Measurements from ENCODE around the gene EMILIN2.
"Not testable (repeated sequence)": the region's sequence is repeated elsewhere in the genome, so short reads cannot be mapped to it uniquely, and the experiment has no call there.

The EMILIN2 gene

DNA sequence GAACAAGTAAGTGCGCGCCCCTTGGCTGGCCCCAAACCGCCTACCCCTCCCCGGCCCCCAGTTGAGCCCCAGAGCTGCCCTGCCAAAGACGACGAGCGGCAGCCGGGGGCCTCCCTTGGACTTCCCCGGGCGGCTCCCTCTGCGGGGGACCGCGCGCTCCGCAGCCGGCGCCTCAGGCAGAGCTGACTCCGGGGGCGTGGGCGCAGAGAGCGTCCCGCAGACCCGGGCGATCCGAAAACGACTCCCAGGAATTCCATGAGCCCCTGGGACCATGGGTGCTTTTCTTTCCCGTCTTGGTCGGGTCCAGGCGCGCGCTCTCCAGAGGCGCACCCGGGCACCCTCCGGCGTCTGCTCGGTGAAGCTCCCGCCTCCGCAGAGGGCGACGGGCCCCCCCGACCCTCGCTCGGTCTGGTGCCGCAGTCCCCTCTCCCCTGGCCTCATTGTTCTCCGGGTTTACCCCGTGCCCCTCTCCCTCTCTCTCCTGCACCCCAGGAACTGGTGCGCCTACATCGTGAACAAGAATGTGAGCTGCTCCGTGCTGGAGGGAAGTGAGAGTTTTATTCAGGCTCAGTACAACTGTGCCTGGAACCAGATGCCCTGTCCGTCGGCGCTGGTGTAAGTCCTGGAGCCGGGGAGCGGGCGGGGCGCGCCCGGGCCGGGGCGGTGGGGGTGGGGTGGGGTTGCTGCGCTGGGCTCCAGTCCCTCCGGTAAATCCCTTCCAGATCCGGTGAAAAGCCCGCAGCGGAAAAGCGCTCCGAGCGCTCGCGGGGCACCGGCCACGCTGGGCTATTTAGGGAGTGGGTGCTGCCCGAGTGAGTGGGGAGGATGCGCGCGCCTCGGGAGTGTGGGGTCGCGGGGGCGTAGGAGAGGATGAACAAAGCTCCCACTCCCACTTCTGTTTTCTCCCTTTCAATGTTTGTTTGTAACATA, 776 bp downstream of the EMILIN2 start:
- DNase-seq, result peak; percentile 23

GRCh38 chr18:2848247-2849246, 1.7 kb downstream of the EMILIN2 start:
- DNase-seq, result no peak

DNA sequence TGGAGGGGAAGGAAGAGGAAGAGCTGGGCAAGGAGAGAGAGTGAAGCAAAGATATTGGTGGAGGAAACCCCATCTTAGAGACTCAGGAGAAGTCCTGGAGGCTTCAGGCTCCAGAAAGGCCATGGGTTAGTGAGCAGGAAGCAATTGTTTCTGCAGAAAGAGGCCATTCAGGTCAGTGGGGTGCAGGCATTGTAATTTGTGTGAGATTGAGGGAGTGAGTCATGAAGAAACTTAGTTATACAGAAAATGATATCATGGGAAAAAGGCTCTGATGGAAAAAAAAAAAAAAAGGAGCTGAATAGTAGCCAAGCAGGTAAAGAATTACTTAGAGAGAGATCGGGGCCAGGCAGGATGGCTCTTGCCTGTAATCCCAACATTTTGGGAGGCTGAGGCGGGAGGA, 4.0 kb downstream of the EMILIN2 start:
- DNase-seq, result no peak

DNA sequence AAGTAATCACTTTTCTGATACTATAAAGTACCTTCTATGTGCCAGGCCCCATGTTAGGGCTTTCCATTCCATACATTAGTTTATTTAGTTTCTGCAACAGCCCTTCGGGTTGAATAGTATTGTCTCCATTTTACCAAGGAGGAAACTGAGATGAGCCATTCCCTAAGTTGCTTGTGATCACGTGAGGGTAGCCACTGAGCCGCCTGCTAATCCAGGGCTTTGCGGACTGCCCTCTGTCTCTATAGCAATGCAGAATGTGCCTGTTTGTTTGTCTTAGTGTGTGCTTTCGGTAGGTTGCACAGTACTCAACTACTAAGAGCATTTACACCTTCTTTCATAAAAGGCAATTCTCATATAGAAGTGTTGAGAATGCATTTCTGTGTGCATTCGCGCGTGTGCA, 5.0 kb downstream of the EMILIN2 start:
- no peak for DNase-seq

- DNase-seq, result not testable (repeated sequence)
Measured at GRCh38 chr18:2852460-2852859, 5.7 kb downstream of the EMILIN2 start.

DNA sequence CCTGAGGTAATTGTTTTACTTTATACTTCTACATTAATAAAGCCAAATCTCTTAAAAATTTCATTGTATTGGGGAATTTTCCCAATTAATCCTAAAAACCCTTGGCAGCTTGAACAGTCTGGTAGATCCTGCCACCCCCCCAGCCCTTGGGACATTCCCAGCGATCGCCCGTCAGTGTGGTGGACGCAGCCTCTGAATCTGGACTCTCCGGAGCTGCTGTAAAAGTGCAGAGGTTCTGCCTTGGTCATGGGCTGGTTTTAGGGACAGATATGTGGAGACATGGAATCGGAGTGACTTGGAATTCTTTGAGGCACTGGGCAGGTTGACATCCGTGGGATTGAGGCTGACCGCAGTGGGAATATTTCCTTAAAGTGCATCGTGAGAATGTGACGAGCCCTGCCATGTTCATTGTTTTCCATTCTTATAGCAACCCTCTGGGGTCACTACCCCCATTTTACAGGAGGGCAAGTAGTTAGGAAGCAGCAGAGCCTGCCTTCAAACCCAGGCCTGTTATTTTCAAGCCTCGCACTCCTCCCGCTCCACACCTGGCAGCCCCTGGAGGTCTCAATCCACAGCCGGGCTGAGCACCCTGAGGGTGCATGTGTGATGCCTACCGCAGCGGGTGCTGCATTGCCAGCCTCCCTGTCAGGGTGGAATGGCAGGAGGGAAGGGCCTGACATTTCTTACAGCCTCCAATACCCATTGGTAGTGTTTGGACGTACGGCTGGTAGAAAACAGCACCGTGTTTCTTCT, 6.5 kb downstream of the EMILIN2 start:
- no peak for DNase-seq

GRCh38 chr18:2853926-2854664, 7.3 kb downstream of the EMILIN2 start:
- no peak for DNase-seq

DNA sequence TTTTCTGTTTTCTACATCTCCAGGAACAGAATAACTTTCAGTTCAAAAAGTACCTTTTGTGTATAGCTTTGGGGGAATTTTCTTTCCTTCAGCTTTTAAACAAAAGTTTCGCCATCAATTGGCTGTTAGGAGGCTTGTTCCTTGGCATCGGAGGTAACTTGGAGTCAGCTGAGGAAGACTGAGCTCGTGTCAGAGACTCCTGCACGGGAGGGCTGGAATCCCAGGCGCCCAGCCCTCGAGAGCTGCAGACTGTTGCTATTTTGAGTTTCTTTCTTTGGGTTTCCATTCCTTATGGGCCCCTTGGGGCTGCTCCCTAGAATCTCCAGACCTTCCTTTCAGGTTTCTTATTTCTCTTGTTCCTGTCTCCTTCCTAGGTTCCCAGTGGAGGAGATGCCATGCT, 8.1 kb downstream of the EMILIN2 start:
- no peak for DNase-seq

GRCh38 chr18:2855560-2856350, 8.9 kb downstream of the EMILIN2 start:
- DNase-seq, result no peak

GRCh38 chr18:2856547-2857170, 9.9 kb downstream of the EMILIN2 start:
- no peak for DNase-seq

GRCh38 chr18:2857491-2858131, 10.8 kb downstream of the EMILIN2 start:
- DNase-seq, result no peak

DNA sequence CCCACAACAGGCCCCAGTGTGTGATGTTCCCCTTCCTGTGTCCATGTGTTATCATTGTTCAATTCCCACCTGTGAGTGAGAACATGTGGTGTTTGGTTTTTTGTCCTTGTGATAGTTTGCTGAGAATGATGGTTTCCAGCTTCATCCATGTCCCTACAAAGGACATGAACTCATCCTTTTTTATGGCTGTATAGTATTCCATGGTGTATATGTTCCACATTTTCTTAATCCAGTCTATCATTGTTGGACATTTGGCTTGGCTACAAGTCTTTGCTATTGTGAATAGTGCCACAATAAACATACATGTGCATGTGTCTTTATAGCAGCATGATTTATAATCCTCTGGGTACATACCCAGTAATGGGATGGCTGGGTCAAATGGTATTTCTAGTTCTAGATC, 13.6 kb downstream of the EMILIN2 start:
- not testable (repeated sequence) for DNase-seq

- not testable (repeated sequence) for DNase-seq
Measured at GRCh38 chr18:2863997-2864396, 17.2 kb downstream of the EMILIN2 start.

DNA sequence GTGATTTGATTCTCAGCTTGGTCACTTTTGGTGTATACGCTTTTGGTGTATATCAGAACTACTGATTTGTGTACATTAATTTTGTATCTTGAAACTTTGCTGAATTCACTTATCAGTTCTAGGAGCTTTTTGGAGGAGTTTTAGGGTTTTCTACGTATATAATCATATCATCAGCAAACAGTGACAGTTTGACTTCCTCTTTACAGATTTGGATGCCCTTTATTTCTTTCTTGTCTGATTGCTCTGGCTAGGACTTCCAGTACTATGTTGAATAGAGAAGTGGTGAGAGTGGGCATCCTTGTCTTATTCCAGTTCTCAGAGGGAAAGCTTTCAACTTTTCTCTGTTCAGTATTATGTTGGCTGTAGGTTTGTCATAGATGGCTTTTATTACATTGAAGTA, 19.7 kb downstream of the EMILIN2 start:
- DNase-seq, result not testable (repeated sequence)

DNA sequence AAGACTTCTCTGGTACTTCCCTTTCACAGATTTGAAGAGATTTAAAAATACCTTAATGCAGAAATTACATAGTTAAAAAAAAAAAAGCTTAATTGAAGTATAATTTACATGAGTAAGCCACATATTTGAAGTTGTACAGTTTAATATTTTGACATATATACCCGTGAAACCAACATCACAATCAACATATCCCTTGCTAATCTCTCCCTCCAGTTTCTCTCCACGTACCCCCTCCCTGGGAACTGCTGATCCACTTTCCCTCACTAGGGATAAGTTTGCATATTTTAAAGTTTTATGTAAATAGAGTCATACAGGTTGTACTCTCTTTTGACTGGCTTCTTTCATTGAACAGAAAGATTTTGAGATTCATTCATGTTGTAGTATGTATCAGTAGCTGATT, 22.4 kb downstream of the EMILIN2 start:
- no peak for DNase-seq

GRCh38 chr18:2871111-2871720, 24.4 kb downstream of the EMILIN2 start:
- no peak for DNase-seq

- no peak for DNase-seq
Measured at GRCh38 chr18:2872095-2872494, 25.3 kb downstream of the EMILIN2 start.

- no peak for DNase-seq
Measured at GRCh38 chr18:2874765-2875164, 28.0 kb downstream of the EMILIN2 start.

- no peak for DNase-seq
Measured at GRCh38 chr18:2878656-2879330, 32.0 kb downstream of the EMILIN2 start.
